Kidney (tissue), 14 donors: ENCODE measurements around the gene CAMK2G. TPM values are rescaled to one million over a fixed set of nuclear protein-coding genes. Genes with fewer than 3 reads are reported as not detected.

Experiments
- DNase-seq, 5 donors: peaks; one replicate each; pipeline ENCODE4 v3.0.0-alpha.2; 2013 to 2020
- FAIRE-seq: peaks from 2 replicates; lab custom pipeline; 2012; peaks lifted over from hg19 to GRCh38; lab: Jason Lieb, UNC
- H3K27ac ChIP-seq, 2 donors: one replicate each; pipeline ENCODE4 v1.7.0; 2013; ENCODE audit warnings: low read depth in 2 of 2, low read length in 2 of 2, inconsistent platforms in 1 of 2
- H3K27me3 ChIP-seq: one replicate; pipeline ENCODE4 v1.7.1; 2013; ENCODE audit warnings: low read length, inconsistent platforms; ENCODE audit not compliant: control insufficient read depth, insufficient read depth
- H3K36me3 ChIP-seq, 3 donors: one replicate each; pipeline versions ENCODE4 v1.7.0 to v1.7.1; 2013; ENCODE audit warnings: low read length in 3 of 3, control low read depth in 1 of 3, inconsistent platforms in 1 of 3; ENCODE audit not compliant: insufficient read depth in 3 of 3, control insufficient read depth in 2 of 3
- H3K4me1 ChIP-seq, 3 donors: one replicate each; pipeline versions ENCODE4 v1.7.0 to v1.7.1; 2013; ENCODE audit warnings: low read length in 3 of 3, inconsistent platforms in 1 of 3, low read depth in 1 of 3; ENCODE audit not compliant: control insufficient read depth in 2 of 3, insufficient read depth in 2 of 3
- H3K4me3 ChIP-seq, 3 donors: one replicate each; pipeline versions ENCODE4 v1.7.0 to v1.8.1; 2013; ENCODE audit warnings: low read length in 3 of 3, control low read depth in 1 of 3, inconsistent platforms in 1 of 3
- H3K9ac ChIP-seq, 3 donors: one replicate each; pipeline versions ENCODE4 v1.7.0 to v1.7.1; 2013; ENCODE audit warnings: low read length in 3 of 3, control low read depth in 1 of 3, inconsistent platforms in 1 of 3
- H3K9me3 ChIP-seq, 3 donors: one replicate each; pipeline versions ENCODE4 v1.7.0 to v1.7.1; 2013; ENCODE audit warnings: low read length in 3 of 3, control low read depth in 1 of 3, inconsistent platforms in 1 of 3; ENCODE audit not compliant: control insufficient read depth in 2 of 3, insufficient read depth in 1 of 3
- CTCF ChIP-seq: IDR thresholded peaks from 3 replicates; pipeline ENCODE4 v1.5.1; 2012; ENCODE audit warnings: mild to moderate bottlenecking, moderate library complexity, borderline replicate concordance; ENCODE audit not compliant: insufficient read depth; ENCODE audit errors: extremely low read depth
- intact Hi-C: fragments of 100-400 bp; cut with DNase I; formaldehyde crosslinking; loops from one replicate; pipeline ENCODE4 v1.11.1; 2022
- polyA plus RNA-seq: library from polyadenylated mRNA; stranded (reverse); fragments of 350-450 nt; fragmentation: Illumina TruSeq; extraction: RNeasy Lipid Tissue Mini Kit (QIAGEN cat#74804); gene quantifications from one replicate; pipeline ENCODE4 v1.2.3, GENCODE V29; 2014; ENCODE audit warnings: low read depth, low replicate concordance; ENCODE audit not compliant: insufficient read depth
- total RNA-seq: library from RNA; stranded (reverse); fragmentation: NEBNext Ultra II Directional; extraction: Animal tissue kit (Norgen Biotek cat#: 25700); gene quantifications from one replicate; pipeline ENCODE4 v1.2.1, GENCODE V29; 2021
- donor health status: control.
- donor health status: control.
- donor health status: control.
- donor health status: control.
- donor health status: control.
- donor health status: DM: yes; HTN: yes; CAD: no.
- donor health status: Normal renal cell carcinoma (clear cell type).

CAMK2G gene
- total and polyA plus RNA-seq, 2 donors from 2014 or later, result 21.0 to 29.1 TPM

GRCh38 chr10:73881221-73881919, 7.0 kb upstream of the CAMK2G start:
- H3K4me1 ChIP-seq, result peaks cover 0 to 4% (median 2%) of the 10 kb centered on the region in 3 donors
- FAIRE-seq (no peak), DNase-seq (no peak)
- H3K27ac ChIP-seq, result no peak overlapping the region
- no peaks in the 10 kb centered on the region for H3K9me3 ChIP-seq
- no peak overlapping the region for H3K9ac ChIP-seq
- no peak for TF ChIP-seq CTCF
- H3K27me3 ChIP-seq, result no peaks in the 10 kb centered on the region
- no peak overlapping the region for H3K4me3 ChIP-seq
- H3K36me3 ChIP-seq, result no peaks in the 10 kb centered on the region
- intact Hi-C loops, result loop anchor here (10.0 kb wide), 1 partner anchor 63 kb away; no protein-coding TSS in a partner anchor

- TF ChIP-seq CTCF, result peak; percentile 90
- DNase-seq, result peak; percentile 79 to 95 (median 83)
- Histone ChIP-seq H3K36me3 (no peaks in the 10 kb centered on the region), H3K4me3 (no peak overlapping the region), H3K4me1 (no peaks in the 10 kb centered on the region), H3K9ac (no peak overlapping the region), H3K9me3 (no peaks in the 10 kb centered on the region), H3K27me3 (no peaks in the 10 kb centered on the region), H3K27ac (no peak overlapping the region)
- intact Hi-C loops, result loop anchor here (10.0 kb wide), 1 partner anchor 65 kb away; no protein-coding TSS in a partner anchor
- no peak for FAIRE-seq
These were observed 5.2 kb upstream of the CAMK2G start for GRCh38 chr10:73879296-73880173.

- Histone ChIP-seq H3K27me3 (no peaks in the 10 kb centered on the region), H3K9me3 (no peaks in the 10 kb centered on the region), H3K4me1 (peaks cover 0 to 1% (median 0%) of the 10 kb centered on the region in 3 donors), H3K4me3 (no peak overlapping the region), H3K36me3 (no peaks in the 10 kb centered on the region), H3K27ac (no peak overlapping the region), H3K9ac (no peak overlapping the region)
- no peak for TF ChIP-seq CTCF
- no peak for DNase-seq
- intact Hi-C loops, result no loop called here
- FAIRE-seq, result no peak
These were observed 4.0 kb upstream of the CAMK2G start for GRCh38 chr10:73878365-73878764.
